DND-41 (cell line): ENCODE data around the gene EYA2.

Source experiments
- ATAC-seq: fragments of 200-7000 bp; cut with Tn5 transposase; 3 replicates; pipeline ENCODE4 v1.9.1; 2021; ENCODE audit warnings: low read depth; ENCODE audit not compliant: insufficient read depth
- DNase-seq: peaks from one replicate; pipeline ENCODE4 v3.0.0-alpha.2; 2020
- H2AFZ ChIP-seq: 2 replicates; pipeline ENCODE4 v1.6.0; 2012; ENCODE audit warnings: low read depth, low read length
- H3K27ac ChIP-seq: 2 replicates; pipeline ENCODE4 v1.5.1; 2012; ENCODE audit warnings: low read length, inconsistent platforms
- H3K27me3 ChIP-seq: fragments of 200-600 bp; sonication (generic); 2 replicates; pipeline ENCODE4 v1.6.0; 2012; ENCODE audit warnings: low read length, mild to moderate bottlenecking, inconsistent platforms; ENCODE audit not compliant: insufficient read depth, poor library complexity
- H3K36me3 ChIP-seq: 2 replicates; pipeline ENCODE4 v1.5.1; 2012; ENCODE audit warnings: low read length, inconsistent platforms; ENCODE audit not compliant: insufficient read depth
- H3K4me1 ChIP-seq: 2 replicates; pipeline ENCODE4 v1.5.1; 2012; ENCODE audit warnings: mild to moderate bottlenecking, low read length; ENCODE audit not compliant: insufficient read depth
- H3K4me2 ChIP-seq: 2 replicates; pipeline ENCODE4 v1.6.0; 2012; ENCODE audit warnings: mild to moderate bottlenecking, moderate library complexity, low read length, inconsistent platforms; ENCODE audit not compliant: insufficient read depth
- H3K4me3 ChIP-seq, 2 experiments: fragments of 200-600 bp in 1 of 2; shearing (Covaris generic) in 1 of 2; 2 replicates each; pipeline ENCODE4 v1.5.1; 2012 to 2016; ENCODE audit warnings: inconsistent platforms in 2 of 2, low read length in 2 of 2, mild to moderate bottlenecking in 2 of 2, low read depth in 1 of 2, moderate library complexity in 1 of 2
- H3K79me2 ChIP-seq: 2 replicates; pipeline ENCODE4 v1.6.0; 2012; ENCODE audit warnings: low read length, inconsistent platforms; ENCODE audit not compliant: insufficient read depth
- H3K9ac ChIP-seq: 2 replicates; pipeline ENCODE4 v1.6.0; 2012; ENCODE audit warnings: low read depth, mild to moderate bottlenecking, inconsistent platforms, low read length, moderate library complexity
- H3K9me3 ChIP-seq: 2 replicates; pipeline ENCODE4 v1.5.1; 2012; ENCODE audit warnings: low read length, moderate library complexity, mild to moderate bottlenecking, inconsistent platforms; ENCODE audit not compliant: insufficient read depth, severe bottlenecking
- H4K20me1 ChIP-seq: 2 replicates; pipeline ENCODE4 v1.6.0; 2012; ENCODE audit warnings: low read length; ENCODE audit not compliant: insufficient read depth
- CTCF ChIP-seq: IDR thresholded peaks from 2 replicates; pipeline ENCODE4 v1.5.1; 2012; ENCODE audit warnings: borderline replicate concordance, low read length, moderate library complexity, mild to moderate bottlenecking; ENCODE audit not compliant: poor library complexity, severe bottlenecking; ENCODE audit errors: extremely low read depth
- EZH2 ChIP-seq: IDR thresholded peaks from 3 replicates; pipeline ENCODE4 v1.6.1; 2012; ENCODE audit warnings: borderline replicate concordance, low read depth, mild to moderate bottlenecking, moderate library complexity, low read length, inconsistent platforms; ENCODE audit not compliant: severe bottlenecking

Gene EYA2

GRCh38 chr20:47156301-47157137, 261.9 kb downstream of the EYA2 start:
- H3K27ac ChIP-seq = no peak overlapping the region

GRCh38 chr20:47159166-47159565, 264.5 kb downstream of the EYA2 start:
- Histone ChIP-seq H3K27me3 (peaks cover 10% of the 10 kb centered on the region), H3K9me3 (no peaks in the 10 kb centered on the region), H3K4me3 (no peak overlapping the region), H3K27ac (no peak overlapping the region), H3K4me1 (no peaks in the 10 kb centered on the region), H4K20me1 (peaks cover 3% of the 10 kb centered on the region; the same call in 1 of the 2 replicates), H2AFZ (no peak overlapping the region), H3K9ac (no peak overlapping the region), H3K79me2 (no peaks in the 10 kb centered on the region), H3K4me2 (no peak overlapping the region), H3K36me3 (no peaks in the 10 kb centered on the region)
- ATAC-seq (no peak), DNase-seq (no peak)
- no peak for TF ChIP-seq CTCF
- no peak for TF ChIP-seq EZH2

More at GRCh38 chr20:47156301-47157137, 261.9 kb downstream of the EYA2 start:
- TF ChIP-seq CTCF = no peak
- TF ChIP-seq EZH2 = no peak
- no peak for ATAC-seq
- Histone ChIP-seq H3K4me3 (no peak overlapping the region), H3K4me2 (no peak overlapping the region), H2AFZ (no peak overlapping the region), H3K36me3 (no peaks in the 10 kb centered on the region), H3K27me3 (peaks cover 7% of the 10 kb centered on the region), H4K20me1 (no peaks in the 10 kb centered on the region), H3K9me3 (no peaks in the 10 kb centered on the region), H3K4me1 (no peaks in the 10 kb centered on the region), H3K79me2 (no peaks in the 10 kb centered on the region), H3K9ac (no peak overlapping the region)
- no peak for DNase-seq

DNA sequence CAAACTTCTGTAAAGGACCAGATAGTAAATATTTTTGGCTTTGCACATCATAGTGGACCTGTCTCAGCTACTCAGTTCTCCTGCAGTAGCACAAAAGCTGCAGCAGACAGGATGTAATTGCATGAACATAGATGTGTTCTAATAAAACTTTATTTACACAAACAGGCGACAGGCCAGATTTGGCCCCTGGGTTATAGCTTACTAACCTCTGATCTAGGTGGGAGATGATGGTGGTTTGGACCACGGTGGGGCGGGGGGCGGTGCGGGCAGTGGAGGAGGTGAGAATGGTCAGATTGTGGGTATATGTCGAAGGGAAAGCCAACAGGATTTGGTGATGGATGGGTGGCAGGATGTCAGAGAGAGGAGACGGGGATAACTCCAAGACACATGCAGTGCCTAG, 265.6 kb downstream of the EYA2 start:
- Histone ChIP-seq H3K36me3 (no peaks in the 10 kb centered on the region), H4K20me1 (peaks cover 4% of the 10 kb centered on the region; the same call in 1 of the 2 replicates), H3K27ac (no peak overlapping the region), H3K79me2 (no peaks in the 10 kb centered on the region), H3K4me2 (no peak overlapping the region), H3K4me1 (no peaks in the 10 kb centered on the region), H3K9ac (no peak overlapping the region), H3K4me3 (no peak overlapping the region), H2AFZ (no peak overlapping the region), H3K9me3 (no peaks in the 10 kb centered on the region), H3K27me3 (peaks cover 13% of the 10 kb centered on the region)
- no peak for ATAC-seq
- no peak for TF ChIP-seq EZH2
- DNase-seq = no peak

DNA sequence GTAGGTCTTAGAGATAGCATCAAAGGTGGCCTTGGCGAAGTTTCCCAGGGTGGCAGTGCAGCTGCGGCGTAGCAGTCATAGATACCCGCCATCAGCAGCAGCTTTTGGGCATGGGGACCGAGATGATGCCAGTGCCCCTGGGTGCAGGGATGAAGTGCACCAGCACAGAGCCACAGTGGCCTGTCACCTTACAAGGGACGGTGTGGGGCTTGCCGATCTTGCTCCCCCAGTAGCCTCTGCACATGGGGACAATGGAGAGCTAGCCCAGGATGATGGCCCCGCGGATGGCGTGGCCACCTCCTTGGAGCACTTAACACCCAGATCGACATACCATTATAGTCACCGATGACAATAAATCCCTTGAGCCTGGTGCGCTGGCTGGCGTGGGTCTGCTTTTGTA, 266.3 kb downstream of the EYA2 start:
- no peak overlapping the region for H3K4me2 ChIP-seq
- no peak overlapping the region for H3K4me3 ChIP-seq
- H3K36me3 ChIP-seq = no peaks in the 10 kb centered on the region
- H3K27me3 ChIP-seq = peaks cover 13% of the 10 kb centered on the region
- no peak overlapping the region for H3K27ac ChIP-seq
- DNase-seq (no peak), ATAC-seq (no peak)
- peaks cover 6% of the 10 kb centered on the region; the same call in 1 of the 2 replicates for H4K20me1 ChIP-seq
- H3K79me2 ChIP-seq = no peaks in the 10 kb centered on the region
- H3K9ac ChIP-seq = no peak overlapping the region
- H2AFZ ChIP-seq = no peak overlapping the region
- TF ChIP-seq CTCF = no peak
- TF ChIP-seq EZH2 = no peak
- no peaks in the 10 kb centered on the region for H3K4me1 ChIP-seq
- no peaks in the 10 kb centered on the region for H3K9me3 ChIP-seq
